ENCODE data around the gene IL13. TPM values are rescaled to one million over a fixed set of nuclear protein-coding genes. Genes with fewer than 3 reads are reported as not detected.

IL13 gene
- total RNA-seq, 1 donor from 2014 or later, result not detected

DNA sequence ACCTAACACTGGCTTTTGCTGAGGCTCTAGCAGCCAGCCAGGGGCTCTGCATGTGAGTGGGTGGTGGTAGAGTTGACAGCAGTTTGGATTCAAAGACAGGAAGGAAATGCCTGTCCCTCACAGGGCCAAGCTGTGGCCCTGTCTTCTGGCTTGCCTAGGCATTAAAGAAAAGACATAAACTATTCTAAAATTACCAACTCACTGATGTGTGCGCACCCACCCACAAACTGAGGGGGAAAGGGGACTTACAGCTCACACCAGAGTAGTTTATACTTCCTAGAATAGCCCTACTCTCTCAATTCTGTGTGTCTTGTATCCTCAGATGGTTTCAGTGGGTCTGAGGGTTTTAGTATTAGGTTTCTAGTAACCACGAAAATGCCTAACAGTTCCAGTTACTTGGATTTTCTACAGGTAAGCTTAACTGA lies 18.3 kb upstream of the IL13 start:
- no peaks in the 10 kb centered on the region for H3K9me3 Mint-ChIP-seq
- no peaks in the 10 kb centered on the region for H3K27me3 Mint-ChIP-seq (ENCODE audit: low read depth)
- H3K4me3 Mint-ChIP-seq, result no peak overlapping the region
- H3K27ac Mint-ChIP-seq (ENCODE audit: unreplicated experiment), result no peak overlapping the region
- peaks cover 11% of the 10 kb centered on the region for H3K36me3 Mint-ChIP-seq (ENCODE audit: low read depth)
- H3K4me1 Mint-ChIP-seq, result no peaks in the 10 kb centered on the region
- TF ChIP-seq, protein P1, sequence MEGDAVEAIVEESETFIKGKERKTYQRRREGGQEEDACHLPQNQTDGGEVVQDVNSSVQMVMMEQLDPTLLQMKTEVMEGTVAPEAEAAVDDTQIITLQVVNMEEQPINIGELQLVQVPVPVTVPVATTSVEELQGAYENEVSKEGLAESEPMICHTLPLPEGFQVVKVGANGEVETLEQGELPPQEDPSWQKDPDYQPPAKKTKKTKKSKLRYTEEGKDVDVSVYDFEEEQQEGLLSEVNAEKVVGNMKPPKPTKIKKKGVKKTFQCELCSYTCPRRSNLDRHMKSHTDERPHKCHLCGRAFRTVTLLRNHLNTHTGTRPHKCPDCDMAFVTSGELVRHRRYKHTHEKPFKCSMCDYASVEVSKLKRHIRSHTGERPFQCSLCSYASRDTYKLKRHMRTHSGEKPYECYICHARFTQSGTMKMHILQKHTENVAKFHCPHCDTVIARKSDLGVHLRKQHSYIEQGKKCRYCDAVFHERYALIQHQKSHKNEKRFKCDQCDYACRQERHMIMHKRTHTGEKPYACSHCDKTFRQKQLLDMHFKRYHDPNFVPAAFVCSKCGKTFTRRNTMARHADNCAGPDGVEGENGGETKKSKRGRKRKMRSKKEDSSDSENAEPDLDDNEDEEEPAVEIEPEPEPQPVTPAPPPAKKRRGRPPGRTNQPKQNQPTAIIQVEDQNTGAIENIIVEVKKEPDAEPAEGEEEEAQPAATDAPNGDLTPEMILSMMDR (conservative IDR thresholded peaks at IDR 0.05), result no peak
- no peak for DNase-seq (ENCODE audit: low read depth, low spot score)

DNA sequence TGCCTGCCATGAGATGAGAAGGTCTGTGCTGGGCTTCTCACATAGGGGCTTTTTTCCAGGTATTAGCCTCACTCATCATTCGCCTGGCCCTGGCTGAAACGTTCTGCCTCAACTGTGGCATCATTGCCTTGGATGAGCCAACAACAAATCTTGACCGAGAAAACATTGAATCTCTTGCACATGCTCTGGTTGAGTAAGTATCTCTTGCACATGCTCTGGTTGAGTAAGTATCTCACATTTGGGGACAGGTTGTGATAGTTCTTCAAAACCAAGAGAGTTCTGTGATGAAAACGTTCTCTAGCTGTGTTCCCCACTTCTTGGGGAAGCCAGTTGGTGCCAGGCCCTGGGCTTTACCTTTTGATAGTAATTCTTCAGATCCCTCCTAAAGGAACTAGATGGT lies 17.4 kb upstream of the IL13 start:
- H3K27ac Mint-ChIP-seq (ENCODE audit: unreplicated experiment), result no peak overlapping the region
- no peaks in the 10 kb centered on the region for H3K4me1 Mint-ChIP-seq
- peaks cover 15% of the 10 kb centered on the region for H3K36me3 Mint-ChIP-seq (ENCODE audit: low read depth)
- no peak overlapping the region for H3K4me3 Mint-ChIP-seq
- DNase-seq (ENCODE audit: low read depth, low spot score), result no peak
- TF ChIP-seq, protein P1 (conservative IDR thresholded peaks at IDR 0.05), result no peak
- no peaks in the 10 kb centered on the region for H3K27me3 Mint-ChIP-seq (ENCODE audit: low read depth)
- H3K9me3 Mint-ChIP-seq, result no peaks in the 10 kb centered on the region

DNA sequence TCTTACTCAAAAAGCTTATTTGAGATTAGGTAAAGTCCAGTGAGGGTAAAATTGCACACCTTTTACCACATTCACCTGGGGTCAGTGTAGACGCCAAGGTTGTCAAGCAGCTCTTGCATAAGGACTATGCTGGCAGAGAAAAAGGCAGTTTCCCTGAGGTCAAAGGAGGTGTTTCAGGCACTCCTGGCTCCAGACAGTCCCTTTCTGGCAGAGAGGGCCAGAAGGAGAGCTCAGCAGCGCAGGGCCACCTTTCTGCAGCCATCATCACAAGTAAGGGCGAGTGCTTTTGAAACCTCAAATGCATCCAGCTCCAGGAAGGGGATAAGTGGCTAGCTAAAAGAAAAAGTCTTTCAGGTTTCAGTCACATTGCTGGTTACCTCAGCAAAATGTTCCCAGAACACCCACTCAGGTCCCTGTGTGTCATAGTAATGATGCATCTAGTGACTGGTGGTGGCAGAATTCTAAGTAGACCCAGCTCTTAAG lies 16.7 kb upstream of the IL13 start:
- H3K9me3 Mint-ChIP-seq, result no peaks in the 10 kb centered on the region
- peaks cover 15% of the 10 kb centered on the region for H3K36me3 Mint-ChIP-seq (ENCODE audit: low read depth)
- no peak overlapping the region for H3K27ac Mint-ChIP-seq (ENCODE audit: unreplicated experiment)
- H3K4me1 Mint-ChIP-seq, result no peaks in the 10 kb centered on the region
- DNase-seq (ENCODE audit: low read depth, low spot score), result no peak
- TF ChIP-seq, protein P1 (conservative IDR thresholded peaks at IDR 0.05), result no peak
- no peak overlapping the region for H3K4me3 Mint-ChIP-seq
- H3K27me3 Mint-ChIP-seq (ENCODE audit: low read depth), result no peaks in the 10 kb centered on the region

DNA sequence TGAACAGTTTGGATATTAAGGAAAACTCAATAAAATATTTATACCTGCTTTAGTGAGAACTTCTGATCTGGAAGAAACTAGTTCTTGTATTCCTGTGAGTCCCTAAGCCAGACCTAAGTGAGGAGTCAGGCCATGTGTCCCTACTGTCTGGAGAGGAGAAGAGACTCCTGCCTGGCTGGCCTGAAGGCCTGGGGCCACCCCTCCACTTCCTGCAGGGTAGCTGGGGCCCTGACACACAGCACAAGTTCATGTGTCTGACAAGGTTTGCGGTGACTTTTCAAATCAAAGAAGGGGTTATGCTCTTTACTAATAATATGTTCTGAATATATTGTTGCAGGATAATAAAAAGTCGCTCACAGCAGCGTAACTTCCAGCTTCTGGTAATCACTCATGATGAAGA lies 16.1 kb upstream of the IL13 start:
- TF ChIP-seq, protein P1 (conservative IDR thresholded peaks at IDR 0.05), result no peak

DNA sequence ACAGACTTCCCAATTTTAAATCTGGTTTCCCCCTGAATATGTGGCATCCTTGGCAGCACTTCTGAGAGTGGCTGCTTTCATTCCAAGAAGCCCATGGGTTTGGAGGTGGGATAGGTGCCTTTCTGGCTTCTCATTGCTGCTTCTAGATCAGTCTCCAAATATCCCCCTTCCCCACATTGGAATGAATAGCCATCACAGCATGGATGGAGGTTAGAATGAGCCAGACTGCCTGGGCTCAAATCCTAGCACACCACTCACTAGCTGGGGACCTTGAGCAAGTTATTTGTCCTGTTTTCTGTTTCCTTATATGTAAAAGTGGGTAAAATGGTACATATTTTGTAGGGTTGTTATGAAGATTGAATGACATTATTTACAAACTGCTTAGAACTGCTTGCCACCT lies 13.8 kb upstream of the IL13 start:
- DNase-seq (ENCODE audit: low read depth, low spot score), result no peak
- TF ChIP-seq, protein P1 (conservative IDR thresholded peaks at IDR 0.05), result no peak
- Mint-ChIP-seq H3K27ac (ENCODE audit: unreplicated experiment) (no peak overlapping the region), H3K36me3 (ENCODE audit: low read depth) (peaks cover 26% of the 10 kb centered on the region), H3K9me3 (peaks cover 9% of the 10 kb centered on the region), H3K4me3 (no peak overlapping the region), H3K27me3 (ENCODE audit: low read depth) (peaks cover 3% of the 10 kb centered on the region), H3K4me1 (no peaks in the 10 kb centered on the region)

More for the DNA sequence above, 16.1 kb upstream of the IL13 start:
- no peaks in the 10 kb centered on the region for H3K9me3 Mint-ChIP-seq
- H3K36me3 Mint-ChIP-seq (ENCODE audit: low read depth), result peaks cover 15% of the 10 kb centered on the region
- H3K4me3 Mint-ChIP-seq, result no peak overlapping the region
- no peak overlapping the region for H3K27ac Mint-ChIP-seq (ENCODE audit: unreplicated experiment)
- no peaks in the 10 kb centered on the region for H3K4me1 Mint-ChIP-seq
- no peak for DNase-seq (ENCODE audit: low read depth, low spot score)
- no peaks in the 10 kb centered on the region for H3K27me3 Mint-ChIP-seq (ENCODE audit: low read depth)

Measured in neural crest cell (in vitro differentiated cells).